HG03457 (cell line): ENCODE results near the gene TSHZ2.
"Not testable (repeated sequence)": the region's sequence is repeated elsewhere in the genome, so short reads cannot be mapped to it uniquely, and the experiment has no call there.

Experiments
- ATAC-seq: cut with Tn5 transposase; IDR thresholded peaks from one replicate; pipeline ENCODE4 v1.9.1; 2021; ENCODE audit warnings: moderate number of reproducible peaks; ENCODE audit not compliant: unreplicated experiment

Gene TSHZ2

DNA sequence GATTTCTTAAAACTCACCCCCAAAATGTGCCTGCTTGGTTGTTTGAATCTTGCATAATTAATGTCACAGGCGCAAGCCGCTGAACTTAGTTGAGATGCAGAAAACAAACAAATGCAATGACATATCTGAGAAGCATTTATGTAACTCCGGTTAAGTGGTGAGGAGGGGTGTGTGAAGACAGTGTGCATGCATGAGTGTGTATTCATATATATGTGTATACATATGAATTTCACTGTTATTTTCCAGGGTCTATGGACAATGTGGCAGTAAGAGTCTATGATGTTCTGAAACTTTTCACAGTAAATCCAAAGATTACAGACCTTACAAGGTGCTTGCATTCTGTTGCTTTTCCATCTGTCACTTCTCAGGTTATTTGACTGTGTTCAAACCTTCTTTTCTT, 518.5 kb downstream of the TSHZ2 start:
- no peak for ATAC-seq

DNA sequence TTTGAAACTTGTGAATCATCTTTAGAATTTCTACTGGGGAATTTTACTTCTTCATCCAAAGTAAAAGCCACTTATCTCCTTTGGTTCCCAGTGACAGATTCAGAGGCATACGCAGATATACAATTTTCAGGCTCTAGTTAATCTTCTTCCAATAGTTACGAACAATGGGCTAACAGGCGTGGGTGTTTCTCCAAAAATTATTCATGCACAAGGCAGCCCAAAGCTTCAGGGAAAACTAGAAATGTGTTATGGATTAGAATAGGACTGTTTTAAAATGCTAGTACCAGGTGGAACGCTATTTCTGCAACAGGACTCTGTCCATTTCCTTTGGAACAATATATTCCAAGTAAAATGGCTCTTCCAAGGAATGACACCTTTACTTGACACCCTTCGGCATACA, 519.3 kb downstream of the TSHZ2 start:
- ATAC-seq: no peak

DNA sequence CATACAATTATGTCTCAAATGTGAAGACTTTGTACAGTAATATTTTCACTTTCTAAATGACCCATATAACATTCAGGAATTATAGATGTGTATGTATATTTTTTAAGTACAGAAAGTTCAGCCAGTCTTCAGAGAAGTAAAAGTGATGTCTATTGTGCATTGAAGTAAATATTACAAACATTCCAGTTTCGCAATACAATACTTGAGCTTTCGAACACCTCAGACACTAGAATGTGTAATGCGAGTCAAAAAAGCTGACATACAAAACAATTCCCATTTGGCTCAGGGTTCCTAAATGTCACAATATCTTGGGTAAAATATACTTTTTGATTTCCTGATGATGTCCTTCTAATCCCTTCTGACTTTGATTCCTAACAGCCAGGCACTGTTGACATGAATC, 520.1 kb downstream of the TSHZ2 start:
- no peak for ATAC-seq

GRCh38 chr20:53493311-53493857, 521.2 kb downstream of the TSHZ2 start:
- no peak for ATAC-seq

DNA sequence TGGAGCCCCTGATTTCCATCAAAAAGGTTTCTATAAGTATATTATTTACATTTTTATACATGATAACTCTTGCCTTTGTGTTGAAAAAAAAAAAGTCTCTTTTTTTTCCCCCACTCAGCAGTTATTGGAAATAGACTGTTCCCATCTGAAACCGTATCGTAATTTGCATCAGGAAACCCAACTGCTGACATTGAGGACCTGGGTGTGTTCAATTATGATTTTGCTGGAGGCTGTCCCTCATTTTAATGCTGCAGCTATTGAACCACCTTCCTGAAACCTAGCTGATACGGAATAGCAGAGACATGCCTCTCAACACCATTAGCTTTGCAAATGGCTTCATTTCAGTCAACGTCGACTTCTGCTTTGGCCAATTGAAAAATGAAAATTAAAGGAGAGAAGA, 522.6 kb downstream of the TSHZ2 start:
- ATAC-seq: no peak

DNA sequence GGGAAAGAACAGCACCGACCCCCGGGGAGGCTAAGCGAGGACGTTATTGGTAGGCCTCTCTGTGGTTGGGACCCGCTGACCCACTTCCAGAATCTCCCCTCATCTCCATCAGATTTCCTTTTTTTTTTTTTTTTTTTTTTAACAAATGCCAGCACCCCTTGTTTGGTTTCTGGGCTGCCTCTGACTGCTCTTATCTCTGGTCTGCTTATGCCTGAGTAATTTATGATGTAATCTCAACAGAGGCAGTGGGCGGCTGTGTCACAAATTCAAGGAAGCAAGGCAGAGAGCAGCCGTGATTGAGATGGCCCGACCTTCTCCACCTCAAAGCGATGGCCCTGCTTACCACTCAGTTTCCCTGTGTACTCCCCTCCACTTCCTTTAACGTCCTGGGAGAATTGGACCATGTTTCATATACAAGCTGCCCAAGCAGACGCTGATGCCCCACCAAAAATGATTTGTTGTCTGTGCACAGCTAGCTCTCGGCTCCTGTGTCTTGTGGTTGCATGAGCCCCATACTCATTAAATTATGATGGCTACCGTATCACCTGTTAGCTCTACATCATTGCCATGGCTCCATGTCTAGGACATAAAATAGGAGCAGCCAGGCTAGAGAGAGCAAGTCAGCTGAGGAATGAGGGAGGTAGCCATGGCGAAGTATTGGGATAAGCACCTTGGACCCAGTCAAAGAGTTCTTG, 523.4 kb downstream of the TSHZ2 start:
- no peak for ATAC-seq

GRCh38 chr20:53497246-53497645, 525.1 kb downstream of the TSHZ2 start:
- ATAC-seq: no peak

GRCh38 chr20:53498341-53498740, 526.2 kb downstream of the TSHZ2 start:
- no peak for ATAC-seq

DNA sequence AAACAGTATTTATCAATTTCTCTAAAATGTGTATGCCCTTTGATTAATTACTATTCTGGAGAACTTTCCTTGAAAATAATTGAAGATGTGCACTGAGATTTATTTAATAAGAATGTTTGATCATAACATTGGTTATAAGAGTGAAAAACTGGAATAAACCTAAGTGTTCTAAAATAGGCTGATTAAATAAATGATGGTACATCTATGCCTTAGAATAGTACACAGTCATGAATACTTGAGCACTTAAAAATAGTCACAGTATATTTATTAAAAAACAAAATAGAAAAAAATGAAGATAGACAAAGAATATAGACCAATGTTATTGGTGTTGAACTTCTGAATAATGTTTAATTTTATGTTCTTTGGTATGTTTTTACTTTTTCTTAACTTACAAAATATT, 528.5 kb downstream of the TSHZ2 start:
- no peak for ATAC-seq

DNA sequence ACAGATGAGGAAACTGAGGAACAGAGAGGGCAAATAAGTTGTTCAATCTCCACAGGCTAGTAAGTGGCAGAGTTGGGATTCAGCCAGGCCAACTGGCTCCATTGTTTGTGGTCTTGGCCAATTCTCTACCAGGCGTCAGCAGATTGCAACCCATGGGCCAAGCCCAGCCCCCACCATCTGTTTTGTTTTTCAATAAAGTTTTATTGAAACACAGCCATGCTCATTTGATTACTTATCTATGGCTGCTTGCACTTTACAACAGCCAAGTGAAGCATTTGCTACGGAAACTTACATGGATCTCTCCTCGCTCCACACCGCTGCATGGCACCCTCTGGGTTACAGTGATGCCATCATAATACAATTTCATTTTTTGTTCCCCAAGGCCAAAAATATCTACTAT, 530.7 kb downstream of the TSHZ2 start:
- ATAC-seq: no peak

- no peak for ATAC-seq
Measured at GRCh38 chr20:53503517-53503919, 531.4 kb downstream of the TSHZ2 start.

GRCh38 chr20:53504106-53504505, 531.9 kb downstream of the TSHZ2 start:
- ATAC-seq: not testable (repeated sequence)

DNA sequence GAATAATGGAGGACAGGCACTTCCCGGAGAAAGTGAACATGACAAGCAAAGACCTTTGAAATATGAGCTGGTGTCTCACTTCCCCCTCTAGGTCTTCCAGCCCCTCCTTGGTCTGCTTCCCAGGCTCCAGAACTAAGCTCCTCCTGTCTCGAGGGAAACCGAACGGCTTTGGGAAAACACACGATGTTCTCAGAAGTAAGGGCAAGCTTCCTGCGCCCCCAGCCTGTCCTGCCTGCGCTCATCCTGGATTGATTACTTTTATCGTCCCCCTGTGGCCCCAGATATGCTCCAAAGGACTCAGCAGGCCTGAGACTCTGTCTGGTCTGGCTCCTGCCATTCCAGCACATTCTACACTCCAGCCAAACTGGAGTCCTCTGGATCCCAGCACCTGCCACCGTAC, 538.1 kb downstream of the TSHZ2 start:
- no peak for ATAC-seq

DNA sequence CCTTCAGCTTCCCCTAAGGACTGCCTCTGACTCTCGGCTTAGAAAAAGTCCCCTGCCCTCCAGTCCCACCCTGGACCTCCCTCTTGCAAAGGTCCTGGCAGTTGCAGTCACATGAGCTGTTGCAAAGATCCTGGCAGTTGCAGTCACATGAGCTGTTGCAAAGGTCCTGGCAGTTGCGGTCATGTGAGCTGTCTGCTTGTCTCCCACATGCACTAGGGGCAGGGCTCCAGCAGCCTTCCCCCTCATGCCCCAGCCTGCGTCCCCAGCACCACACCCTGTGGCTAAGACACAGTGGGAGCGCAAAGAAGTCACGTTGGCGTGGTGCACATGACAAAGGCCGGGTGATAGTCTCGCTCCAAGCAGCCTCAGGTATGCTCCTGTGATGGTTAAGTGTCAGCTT, 538.5 kb downstream of the TSHZ2 start:
- no peak for ATAC-seq

DNA sequence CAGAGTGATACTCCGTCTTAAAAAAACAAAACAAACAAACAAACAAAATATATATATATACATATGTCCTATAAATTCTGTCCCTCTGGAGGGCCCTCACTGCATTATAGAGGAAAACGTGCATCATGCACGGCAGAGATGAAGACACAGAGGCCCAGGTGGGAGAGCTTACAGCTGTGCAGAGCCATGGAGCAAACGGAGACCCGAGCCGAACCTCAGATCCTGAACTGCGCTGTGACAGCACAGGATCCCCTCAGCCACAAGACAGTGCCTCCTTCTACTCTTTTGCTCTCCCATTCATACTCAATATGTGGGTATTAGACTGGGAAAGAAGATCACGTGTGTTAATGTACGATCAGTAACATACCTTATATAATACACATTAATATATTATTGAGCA, 539.9 kb downstream of the TSHZ2 start:
- no peak for ATAC-seq

DNA sequence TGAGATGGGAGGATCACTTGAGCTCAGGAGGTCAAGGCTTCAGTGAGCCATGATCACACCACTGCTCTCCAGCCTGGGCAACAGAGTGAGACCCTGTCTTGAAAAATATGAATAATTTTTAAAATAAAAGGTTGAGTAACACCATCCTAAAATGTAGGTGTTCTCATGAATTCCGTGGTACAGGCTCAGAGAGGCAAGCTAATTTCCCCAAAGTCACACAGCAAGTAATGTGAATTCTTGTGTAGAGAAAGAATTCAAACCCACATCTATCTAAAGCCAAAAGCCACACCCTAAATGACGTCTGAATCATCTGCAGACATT, 541.0 kb downstream of the TSHZ2 start:
- no peak for ATAC-seq

DNA sequence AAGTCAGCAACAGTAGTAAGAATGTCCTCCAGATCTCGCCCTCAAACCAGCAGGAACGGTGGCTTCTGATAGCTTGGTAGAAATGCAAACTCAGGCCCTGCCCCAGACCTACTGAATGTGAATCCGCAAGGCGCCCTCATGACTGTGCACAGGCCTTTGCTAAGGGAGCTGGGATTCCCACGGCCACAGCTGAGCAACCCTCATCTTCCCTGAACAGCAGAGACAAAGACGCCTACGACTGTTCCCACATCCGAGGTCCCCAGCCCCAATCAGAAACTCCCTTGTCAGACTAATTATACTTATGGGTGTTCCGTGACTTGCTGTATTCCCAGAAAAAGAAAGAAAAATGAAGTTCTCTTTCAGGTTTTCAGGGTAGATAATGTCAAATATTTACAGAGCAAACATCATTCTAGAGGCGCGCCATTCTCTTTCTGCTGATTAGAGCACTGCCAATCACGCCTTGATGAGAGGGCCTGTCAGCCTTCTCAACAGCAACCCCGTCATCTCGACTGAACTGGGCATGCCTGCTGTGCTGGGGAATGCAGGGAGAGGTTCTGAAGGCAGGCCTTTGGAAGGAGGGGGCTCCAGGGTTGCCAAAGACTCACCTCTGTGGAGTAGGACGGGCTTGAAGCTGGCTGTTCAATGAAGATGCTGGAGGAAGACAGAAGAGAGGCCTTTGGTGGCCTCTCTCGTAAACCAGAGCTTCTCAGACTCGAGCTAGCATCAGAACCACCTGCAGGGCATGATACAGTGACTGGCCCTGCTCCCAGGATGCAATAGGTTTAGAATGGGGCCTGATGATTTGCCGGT, 541.5 kb downstream of the TSHZ2 start:
- no peak for ATAC-seq

- ATAC-seq: no peak
Measured at GRCh38 chr20:53515749-53516148, 543.6 kb downstream of the TSHZ2 start.

- no peak for ATAC-seq
Measured at GRCh38 chr20:53517146-53517545, 545.0 kb downstream of the TSHZ2 start.

DNA sequence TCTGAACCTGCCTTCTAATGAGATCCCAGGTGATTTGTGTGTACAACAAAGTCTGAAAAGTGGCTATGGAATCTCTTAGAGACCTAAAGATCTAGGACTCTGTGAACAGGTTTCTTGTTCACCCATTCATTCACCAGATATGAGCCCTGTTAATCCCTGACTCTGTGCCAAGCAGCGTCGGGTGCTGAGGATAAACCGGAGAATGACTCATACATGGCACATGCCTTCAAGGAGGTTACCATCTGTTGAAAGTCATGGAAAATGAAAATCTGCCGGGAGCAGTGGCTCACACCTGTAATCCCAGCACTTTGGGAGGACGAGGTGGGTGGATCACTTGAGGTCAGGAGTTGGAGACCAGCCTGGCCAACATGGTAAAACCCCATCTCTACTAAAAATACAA, 549.3 kb downstream of the TSHZ2 start:
- not testable (repeated sequence) for ATAC-seq

GRCh38 chr20:53522026-53522425, 549.9 kb downstream of the TSHZ2 start:
- no peak for ATAC-seq

- no peak for ATAC-seq
Measured at GRCh38 chr20:53522696-53523095, 550.5 kb downstream of the TSHZ2 start.
